CD14-positive monocyte (primary cell): ENCODE results near the gene RPS14. TPM values are rescaled to one million over a fixed set of nuclear protein-coding genes. Genes with fewer than 3 reads are reported as not detected.

Source experiments
- DNase-seq, 3 donors: peaks; one replicate each; pipeline ENCODE4 v3.0.0-alpha.2; 2011 to 2022
- H2AFZ ChIP-seq: 2 replicates; pipeline ENCODE4 v1.6.0; 2012; ENCODE audit warnings: mild to moderate bottlenecking, low read depth, low read length, inconsistent platforms; ENCODE audit not compliant: insufficient read depth, poor library complexity, severe bottlenecking
- H3K27ac ChIP-seq, 2 donors: 1 replicate in 1 of 2; 2 replicates in 1 of 2; pipeline ENCODE4 v1.5.1; 2012 to 2013; ENCODE audit warnings: low read length in 2 of 2, control low read depth in 1 of 2, inconsistent platforms in 1 of 2, low read depth in 1 of 2, mild to moderate bottlenecking in 1 of 2
- H3K27me3 ChIP-seq, 2 donors: one replicate each; pipeline versions ENCODE4 v1.6.0 to v1.6.1; 2011 to 2013; ENCODE audit warnings: low read length in 2 of 2; ENCODE audit not compliant: control insufficient read depth in 2 of 2, insufficient read depth in 2 of 2
- H3K36me3 ChIP-seq, 2 donors: replicated peaks in 1 of 2; 1 replicate in 1 of 2; 2 replicates in 1 of 2; pipeline versions ENCODE4 v1.5.1 to v1.6.1; 2012 to 2013; ENCODE audit warnings: low read length in 2 of 2, control low read depth in 1 of 2, inconsistent platforms in 1 of 2, mild to moderate bottlenecking in 1 of 2; ENCODE audit not compliant: insufficient read depth in 2 of 2, control insufficient read depth in 1 of 2
- H3K4me1 ChIP-seq, 2 donors: 1 replicate in 1 of 2; 2 replicates in 1 of 2; pipeline versions ENCODE4 v1.5.1 to v1.6.1; 2012 to 2013; ENCODE audit warnings: low read length in 2 of 2, control low read depth in 1 of 2, inconsistent platforms in 1 of 2, mild to moderate bottlenecking in 1 of 2, moderate library complexity in 1 of 2; ENCODE audit not compliant: insufficient read depth in 2 of 2, control insufficient read depth in 1 of 2
- H3K4me2 ChIP-seq: replicated peaks from 2 replicates; pipeline ENCODE3; 2012; ENCODE audit warnings: low read length, moderate library complexity, mild to moderate bottlenecking; ENCODE audit not compliant: poor library complexity, severe bottlenecking; ENCODE audit errors: extremely low read depth
- H3K4me3 ChIP-seq, 3 experiments: fragments of 200-600 bp in 1 of 3; sonication (generic) in 1 of 3; replicated peaks in 1 of 3; 1 replicate in 2 of 3; 2 replicates in 1 of 3; pipeline ENCODE4 v1.5.1; 2011 to 2013; ENCODE audit warnings: low read length in 3 of 3, mild to moderate bottlenecking in 3 of 3, control low read depth in 2 of 3, low read depth in 2 of 3, inconsistent platforms in 1 of 3, moderate library complexity in 1 of 3
- H3K79me2 ChIP-seq: 2 replicates; pipeline ENCODE4 v1.6.0; 2012; ENCODE audit warnings: mild to moderate bottlenecking, control low read depth, inconsistent platforms, low read length, moderate library complexity; ENCODE audit not compliant: insufficient read depth
- H3K9ac ChIP-seq: 2 replicates; pipeline ENCODE4 v1.6.0; 2017; ENCODE audit warnings: low read length, mild to moderate bottlenecking; ENCODE audit not compliant: insufficient read depth, poor library complexity, severe bottlenecking
- H3K9me3 ChIP-seq, 2 donors: replicated peaks in 1 of 2; 1 replicate in 1 of 2; 2 replicates in 1 of 2; pipeline versions ENCODE4 v1.5.1 to v1.6.1; 2012 to 2013; ENCODE audit warnings: low read length in 2 of 2, control low read depth in 1 of 2; ENCODE audit not compliant: control insufficient read depth in 1 of 2, insufficient read depth in 1 of 2
- H4K20me1 ChIP-seq: 2 replicates; pipeline ENCODE4 v1.6.0; 2012; ENCODE audit warnings: mild to moderate bottlenecking, low read length, control low read depth, moderate library complexity; ENCODE audit not compliant: insufficient read depth
- H3K27ac Mint-ChIP-seq, 7 donors: one replicate each; pipeline ENCODE4 v1.8.0; 2020; ENCODE audit warnings: mild to moderate bottlenecking in 7 of 7, mixed read lengths in 7 of 7, moderate library complexity in 6 of 7, inconsistent platforms in 2 of 7
- H3K27me3 Mint-ChIP-seq, 3 donors: one replicate each; pipeline ENCODE4 v1.8.0; 2021 to 2022; ENCODE audit warnings: low read depth in 3 of 3, mild to moderate bottlenecking in 3 of 3, mixed read lengths in 3 of 3, moderate library complexity in 3 of 3, inconsistent platforms in 1 of 3
- H3K36me3 Mint-ChIP-seq, 2 donors: one replicate each; pipeline ENCODE4 v1.8.0; 2020; ENCODE audit warnings: mixed read lengths in 2 of 2, inconsistent platforms in 1 of 2, mild to moderate bottlenecking in 1 of 2
- H3K4me1 Mint-ChIP-seq: one replicate; pipeline ENCODE4 v1.8.0; 2020; ENCODE audit warnings: mild to moderate bottlenecking, mixed read lengths
- H3K4me3 Mint-ChIP-seq, 2 donors: one replicate each; pipeline ENCODE4 v1.8.0; 2020; ENCODE audit warnings: mild to moderate bottlenecking in 2 of 2, mixed read lengths in 2 of 2, moderate library complexity in 1 of 2
- H3K9me3 Mint-ChIP-seq, 7 donors: one replicate each; pipeline ENCODE4 v1.8.0; 2020 to 2022; ENCODE audit warnings: mixed read lengths in 7 of 7, mild to moderate bottlenecking in 6 of 7, moderate library complexity in 6 of 7, inconsistent platforms in 2 of 7
- WGBS: methylation state at CpG from one replicate; pipeline ENCODE4 v1.1.5; 2013; ENCODE audit warnings: missing lambda C conversion rate; ENCODE audit not compliant: insufficient coverage; 5-methylcytosine and 5-hydroxymethylcytosine counted together
- intact Hi-C, 2 donors: fragments of 100-400 bp; cut with micrococcal nuclease; formaldehyde crosslinking; loops; one replicate each; pipeline versions ENCODE4 v1.15.0 to v1.15.1; 2023
- polyA plus RNA-seq, 3 donors: library from polyadenylated mRNA; depleted of rRNA in 1 of 3; unstranded in 2 of 3; stranded (reverse) in 1 of 3; fragments of 300-500 nt in 2 of 3; fragments of >200 nt in 1 of 3; fragmentation: Illumina TruSeq in 2 of 3; gene quantifications; 1 replicate in 2 of 3; 2 replicates in 1 of 3; pipeline ENCODE4 v1.2.3, GENCODE V29; 2012 to 2021
- TF ChIP-seq, protein P1 (sequence below): fragments of 200-600 bp; IDR thresholded peaks from one replicate; pipeline ENCODE4 v1.8.0; 2022; ENCODE audit warnings: antibody characterized with exemption, mild to moderate bottlenecking

The RPS14 gene
- polyA plus RNA-seq, 3 donors: 2,768 to 4,675 (median 3,499) TPM

- H2AFZ ChIP-seq: peak overlapping the region; percentile 35
- no peaks in the 10 kb centered on the region for H3K9me3 ChIP-seq
- H3K4me1 ChIP-seq: peaks cover 41% of the 10 kb centered on the region in 2 donors
- WGBS: 83% methylated on average over 14 of the region's 16 CpGs
- Mint-ChIP-seq H3K4me1 (peaks cover 33% of the 10 kb centered on the region), H3K4me3 (peak overlapping the region in 1 of 2 donors; percentile 21), H3K27ac (peak overlapping the region in 1 of 7 donors; percentile 19), H3K36me3 (no peaks in the 10 kb centered on the region), H3K9me3 (no peaks in the 10 kb centered on the region), H3K27me3 (peaks cover 2 to 7% (median 5%) of the 10 kb centered on the region in 3 donors)
- no peaks in the 10 kb centered on the region for H4K20me1 ChIP-seq
- TF ChIP-seq, protein P1, sequence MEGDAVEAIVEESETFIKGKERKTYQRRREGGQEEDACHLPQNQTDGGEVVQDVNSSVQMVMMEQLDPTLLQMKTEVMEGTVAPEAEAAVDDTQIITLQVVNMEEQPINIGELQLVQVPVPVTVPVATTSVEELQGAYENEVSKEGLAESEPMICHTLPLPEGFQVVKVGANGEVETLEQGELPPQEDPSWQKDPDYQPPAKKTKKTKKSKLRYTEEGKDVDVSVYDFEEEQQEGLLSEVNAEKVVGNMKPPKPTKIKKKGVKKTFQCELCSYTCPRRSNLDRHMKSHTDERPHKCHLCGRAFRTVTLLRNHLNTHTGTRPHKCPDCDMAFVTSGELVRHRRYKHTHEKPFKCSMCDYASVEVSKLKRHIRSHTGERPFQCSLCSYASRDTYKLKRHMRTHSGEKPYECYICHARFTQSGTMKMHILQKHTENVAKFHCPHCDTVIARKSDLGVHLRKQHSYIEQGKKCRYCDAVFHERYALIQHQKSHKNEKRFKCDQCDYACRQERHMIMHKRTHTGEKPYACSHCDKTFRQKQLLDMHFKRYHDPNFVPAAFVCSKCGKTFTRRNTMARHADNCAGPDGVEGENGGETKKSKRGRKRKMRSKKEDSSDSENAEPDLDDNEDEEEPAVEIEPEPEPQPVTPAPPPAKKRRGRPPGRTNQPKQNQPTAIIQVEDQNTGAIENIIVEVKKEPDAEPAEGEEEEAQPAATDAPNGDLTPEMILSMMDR: no peak
- H3K36me3 ChIP-seq: no peaks in the 10 kb centered on the region
- intact Hi-C loops: loop anchor here (5.0 to 10.0 kb wide), 3 partner anchors 65 to 197 kb away; no protein-coding TSS in a partner anchor
- H3K4me3 ChIP-seq: no peak overlapping the region
- H3K27ac ChIP-seq: no peak overlapping the region
- no peak for DNase-seq
- no peak overlapping the region for H3K4me2 ChIP-seq
- H3K9ac ChIP-seq: no peak overlapping the region
- H3K79me2 ChIP-seq: no peaks in the 10 kb centered on the region
- no peaks in the 10 kb centered on the region for H3K27me3 ChIP-seq
Measured at GRCh38 chr5:150457562-150458240, 8.2 kb upstream of the RPS14 start.

- Histone ChIP-seq H3K4me1 (peaks cover 42 to 43% of the 10 kb centered on the region in 2 donors), H3K4me3 (no peak overlapping the region), H3K9me3 (no peaks in the 10 kb centered on the region), H3K9ac (no peak overlapping the region), H3K27me3 (no peaks in the 10 kb centered on the region), H3K79me2 (no peaks in the 10 kb centered on the region), H2AFZ (no peak overlapping the region), H4K20me1 (no peaks in the 10 kb centered on the region), H3K36me3 (no peaks in the 10 kb centered on the region), H3K4me2 (no peak overlapping the region), H3K27ac (no peak overlapping the region)
- TF ChIP-seq, protein P1: no peak
- DNase-seq: peak in 1 of 3 donors; percentile 33
- Mint-ChIP-seq H3K36me3 (no peaks in the 10 kb centered on the region), H3K4me1 (peaks cover 31% of the 10 kb centered on the region), H3K27me3 (peaks cover 2 to 7% (median 2%) of the 10 kb centered on the region in 3 donors), H3K4me3 (no peak overlapping the region), H3K9me3 (no peaks in the 10 kb centered on the region), H3K27ac (peak overlapping the region in 2 of 7 donors; percentile 27 to 44)
- intact Hi-C loops: loop anchor here (5.0 to 10.0 kb wide), 3 partner anchors 65 to 198 kb away; no protein-coding TSS in a partner anchor
- WGBS: 0% methylated on average over 1 of the region's 6 CpGs
Measured at GRCh38 chr5:150457121-150457520, 7.6 kb upstream of the RPS14 start.
